CD4-positive, alpha-beta T cell (primary cell): Measurements from ENCODE around the gene ROBO2. TPM values are rescaled to one million over a fixed set of nuclear protein-coding genes. Genes with fewer than 3 reads are reported as not detected.

ENCODE experiments used
- ATAC-seq: fragments of 200-7000 bp; cut with Tn5 transposase; one replicate; pipeline ENCODE4 v1.10.0; 2022; ENCODE audit warnings: mild to moderate bottlenecking; ENCODE audit not compliant: poor library complexity
- CTCF ChIA-PET: fragments of 350-600 bp; sonication (Branson Sonifier 250); formaldehyde crosslinking; loops from one replicate; lab custom pipeline; 2021; ENCODE audit warnings: antibody characterized with exemption, inconsistent platforms; lab: Charles Lee
- POLR2A ChIA-PET: fragments of 350-600 bp; sonication (Branson Sonifier 250); formaldehyde crosslinking; loops from one replicate; lab custom pipeline; 2021; ENCODE audit warnings: antibody characterized with exemption, inconsistent platforms; lab: Charles Lee
- DNase-seq, 14 experiments: peaks; one replicate each; pipeline ENCODE4 v3.0.0-alpha.2; 2013 to 2020; ENCODE audit warnings: mixed read lengths in 2 of 14
- H3K27ac ChIP-seq, 2 donors: one replicate each; pipeline versions ENCODE4 v1.5.1 to v1.7.0; 2013; ENCODE audit warnings: low read length in 2 of 2, low read depth in 1 of 2, mild to moderate bottlenecking in 1 of 2
- H3K27me3 ChIP-seq, 2 experiments: 1 replicate in 1 of 2; 2 replicates in 1 of 2; pipeline versions ENCODE4 v1.6.1 to v1.7.0; 2013; ENCODE audit warnings: low read length in 2 of 2, control low read depth in 1 of 2, mild to moderate bottlenecking in 1 of 2, moderate library complexity in 1 of 2; ENCODE audit not compliant: insufficient read depth in 2 of 2, control insufficient read depth in 1 of 2
- H3K36me3 ChIP-seq: one replicate; pipeline ENCODE4 v1.6.1; 2013; ENCODE audit warnings: low read length, control low read depth; ENCODE audit not compliant: insufficient read depth
- H3K4me1 ChIP-seq: one replicate; pipeline ENCODE4 v1.6.1; 2013; ENCODE audit warnings: low read length, control low read depth; ENCODE audit not compliant: insufficient read depth
- H3K4me3 ChIP-seq: one replicate; pipeline ENCODE4 v1.5.1; 2013; ENCODE audit warnings: mild to moderate bottlenecking, low read length, moderate library complexity
- H3K9me3 ChIP-seq, 2 experiments: 1 replicate in 1 of 2; 2 replicates in 1 of 2; pipeline versions ENCODE4 v1.6.1 to v1.7.0; 2013; ENCODE audit warnings: low read length in 2 of 2, mild to moderate bottlenecking in 2 of 2, control low read depth in 1 of 2, moderate library complexity in 1 of 2; ENCODE audit not compliant: control insufficient read depth in 1 of 2, insufficient read depth in 1 of 2
- H3K27ac Mint-ChIP-seq: one replicate; pipeline ENCODE4 v1.8.0; 2020; ENCODE audit warnings: mixed read lengths
- H3K27me3 Mint-ChIP-seq: one replicate; pipeline ENCODE4 v1.8.0; 2021; ENCODE audit warnings: mixed read lengths
- H3K36me3 Mint-ChIP-seq: one replicate; pipeline ENCODE4 v1.8.0; 2021; ENCODE audit warnings: low read depth, mixed read lengths
- H3K4me1 Mint-ChIP-seq: one replicate; pipeline ENCODE4 v1.8.0; 2021; ENCODE audit warnings: low read depth, mixed read lengths
- H3K4me3 Mint-ChIP-seq: one replicate; pipeline ENCODE4 v1.8.0; 2020; ENCODE audit warnings: mild to moderate bottlenecking, mixed read lengths
- H3K9me3 Mint-ChIP-seq: one replicate; pipeline ENCODE4 v1.8.0; 2020; ENCODE audit warnings: mixed read lengths
- intact Hi-C, 2 experiments: fragments of 100-400 bp; cut with DNase I in 1 of 2; cut with micrococcal nuclease in 1 of 2; formaldehyde crosslinking; loops; one replicate each; pipeline versions ENCODE4 v1.15.1 to v1.9.0; 2023 to 2025; cut with DNase I, micrococcal nuclease
- total RNA-seq, 174 experiments: library from RNA in 2 of 174; stranded (reverse) in 2 of 174; gene quantifications; one replicate each; pipeline ENCODE4 v1.2.3 and lab custom pipeline; 2021 to 2026
- TF ChIP-seq, protein P1 (sequence below): fragments of 200-600 bp; IDR thresholded peaks from one replicate; pipeline ENCODE4 v1.8.0; 2022; ENCODE audit warnings: antibody characterized with exemption, mild to moderate bottlenecking

Gene ROBO2
- total RNA-seq, 2 experiments from 2014 or later: not detected

DNA sequence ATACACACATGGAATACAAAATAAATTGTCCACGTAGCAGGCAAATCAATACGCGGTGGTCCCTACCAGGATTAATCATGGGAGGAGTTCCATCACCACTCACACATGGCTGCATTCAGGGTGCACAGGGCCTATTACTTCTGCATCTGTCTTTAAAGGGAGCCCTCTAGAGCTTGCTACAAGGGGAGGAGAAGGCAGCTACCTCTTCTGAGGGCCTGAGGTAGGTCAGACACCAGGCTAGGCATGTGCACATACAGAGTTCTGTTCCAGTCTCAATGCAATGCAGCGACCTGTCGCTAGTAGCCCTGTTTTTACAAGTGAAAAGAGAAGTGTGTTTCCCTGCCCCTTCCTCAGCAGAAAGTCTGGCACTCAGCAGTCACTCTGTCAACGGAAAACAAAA, 102.7 kb downstream of the ROBO2 start:
- TF ChIP-seq, protein P1, sequence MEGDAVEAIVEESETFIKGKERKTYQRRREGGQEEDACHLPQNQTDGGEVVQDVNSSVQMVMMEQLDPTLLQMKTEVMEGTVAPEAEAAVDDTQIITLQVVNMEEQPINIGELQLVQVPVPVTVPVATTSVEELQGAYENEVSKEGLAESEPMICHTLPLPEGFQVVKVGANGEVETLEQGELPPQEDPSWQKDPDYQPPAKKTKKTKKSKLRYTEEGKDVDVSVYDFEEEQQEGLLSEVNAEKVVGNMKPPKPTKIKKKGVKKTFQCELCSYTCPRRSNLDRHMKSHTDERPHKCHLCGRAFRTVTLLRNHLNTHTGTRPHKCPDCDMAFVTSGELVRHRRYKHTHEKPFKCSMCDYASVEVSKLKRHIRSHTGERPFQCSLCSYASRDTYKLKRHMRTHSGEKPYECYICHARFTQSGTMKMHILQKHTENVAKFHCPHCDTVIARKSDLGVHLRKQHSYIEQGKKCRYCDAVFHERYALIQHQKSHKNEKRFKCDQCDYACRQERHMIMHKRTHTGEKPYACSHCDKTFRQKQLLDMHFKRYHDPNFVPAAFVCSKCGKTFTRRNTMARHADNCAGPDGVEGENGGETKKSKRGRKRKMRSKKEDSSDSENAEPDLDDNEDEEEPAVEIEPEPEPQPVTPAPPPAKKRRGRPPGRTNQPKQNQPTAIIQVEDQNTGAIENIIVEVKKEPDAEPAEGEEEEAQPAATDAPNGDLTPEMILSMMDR: no peak
- CTCF ChIA-PET: no interaction called here
- Histone ChIP-seq H3K27me3 (no peaks in the 10 kb centered on the region), H3K4me1 (no peaks in the 10 kb centered on the region), H3K9me3 (peaks cover 8 to 9% of the 10 kb centered on the region in 2 experiments), H3K27ac (no peak overlapping the region), H3K4me3 (no peak overlapping the region), H3K36me3 (no peaks in the 10 kb centered on the region)
- Mint-ChIP-seq H3K27ac (no peak overlapping the region), H3K4me3 (no peak overlapping the region), H3K4me1 (no peaks in the 10 kb centered on the region), H3K9me3 (peaks cover 11% of the 10 kb centered on the region), H3K27me3 (no peaks in the 10 kb centered on the region), H3K36me3 (no peaks in the 10 kb centered on the region)
- POLR2A ChIA-PET: no interaction called here
- intact Hi-C loops: no loop called here
- ATAC-seq (no peak), DNase-seq (no peak)

DNA sequence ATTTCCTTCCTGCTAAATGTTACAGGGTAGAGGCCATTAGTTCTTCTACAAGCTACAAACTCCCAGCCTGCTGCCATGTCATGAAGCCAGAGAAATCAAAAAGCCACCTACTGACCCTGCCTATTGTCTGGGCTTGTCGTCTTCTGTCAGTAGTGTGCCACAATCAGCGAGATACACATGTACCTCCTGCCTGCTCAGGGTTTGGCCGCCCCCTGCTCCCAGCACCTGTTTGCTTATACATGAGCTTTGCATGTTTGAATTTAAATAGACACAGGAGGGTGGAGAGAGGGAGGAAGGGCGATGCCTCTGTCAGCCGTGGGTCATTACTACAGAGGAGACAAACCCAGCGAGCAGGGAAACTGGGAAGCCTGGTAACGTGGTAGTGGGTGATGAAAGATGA, 106.1 kb downstream of the ROBO2 start:
- TF ChIP-seq, protein P1: no peak
- POLR2A ChIA-PET: no interaction called here
- no peak overlapping the region for H3K4me3 ChIP-seq
- no peaks in the 10 kb centered on the region for H3K4me1 ChIP-seq
- H3K27ac Mint-ChIP-seq: no peak overlapping the region
- no peaks in the 10 kb centered on the region for H3K27me3 Mint-ChIP-seq
- no peaks in the 10 kb centered on the region for H3K36me3 ChIP-seq
- H3K36me3 Mint-ChIP-seq: no peaks in the 10 kb centered on the region
- H3K9me3 Mint-ChIP-seq: peaks cover 11% of the 10 kb centered on the region
- no peak overlapping the region for H3K27ac ChIP-seq
- no peaks in the 10 kb centered on the region for H3K27me3 ChIP-seq
- DNase-seq (no peak), ATAC-seq (no peak)
- peaks cover 9 to 14% of the 10 kb centered on the region in 2 experiments for H3K9me3 ChIP-seq
- no peak overlapping the region for H3K4me3 Mint-ChIP-seq
- CTCF ChIA-PET: no interaction called here
- intact Hi-C loops: no loop called here
- no peaks in the 10 kb centered on the region for H3K4me1 Mint-ChIP-seq

DNA sequence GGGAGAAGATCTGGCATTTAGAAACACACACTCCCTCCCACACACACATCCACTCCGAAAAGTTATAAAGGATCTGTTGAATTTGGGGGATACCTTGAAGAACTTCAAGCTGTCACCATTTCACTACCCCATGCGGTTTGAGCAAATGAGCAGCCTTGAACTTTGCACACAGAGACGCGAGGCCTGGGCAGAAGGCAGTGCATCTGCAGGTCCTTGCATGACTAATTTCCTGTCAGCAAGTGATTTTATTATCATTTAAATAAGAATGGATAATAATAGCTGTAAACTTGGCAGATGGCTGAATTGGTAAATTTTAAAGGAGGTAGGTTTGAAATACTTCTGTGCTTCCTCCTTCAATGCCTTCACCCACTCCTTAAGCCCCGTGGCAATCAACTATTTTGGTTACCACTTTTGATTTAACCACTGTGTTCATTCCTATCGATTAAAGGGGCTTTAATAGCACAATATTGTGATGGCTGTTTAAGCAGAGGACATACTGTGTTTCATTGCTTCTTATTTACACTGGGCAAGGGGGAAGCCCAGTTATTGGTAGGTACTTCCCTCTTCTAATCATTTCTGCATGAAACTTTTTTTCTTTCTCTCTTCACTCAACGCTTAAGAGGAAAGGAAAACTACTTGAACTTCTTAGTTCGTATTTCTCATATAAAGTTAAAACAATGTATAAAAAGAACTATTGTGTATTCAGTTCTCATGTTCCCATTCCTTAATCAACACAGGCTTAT, 108.1 kb downstream of the ROBO2 start:
- H3K9me3 Mint-ChIP-seq: peaks cover 13% of the 10 kb centered on the region
- H3K9me3 ChIP-seq: peaks cover 9 to 14% of the 10 kb centered on the region in 2 experiments
- H3K27ac ChIP-seq: no peak overlapping the region
- POLR2A ChIA-PET: interaction anchor here (0.7 kb wide), 1 partner anchor 12 kb away, joined by 4 read pairs; no protein-coding TSS in a partner anchor
- no peaks in the 10 kb centered on the region for H3K27me3 Mint-ChIP-seq
- H3K36me3 ChIP-seq: no peaks in the 10 kb centered on the region
- no peak overlapping the region for H3K4me3 ChIP-seq
- H3K27me3 ChIP-seq: no peaks in the 10 kb centered on the region
- no peak overlapping the region for H3K27ac Mint-ChIP-seq
- no peaks in the 10 kb centered on the region for H3K4me1 ChIP-seq
- no peaks in the 10 kb centered on the region for H3K36me3 Mint-ChIP-seq
- ATAC-seq (no peak), DNase-seq (no peak)
- H3K4me3 Mint-ChIP-seq: no peak overlapping the region
- no peaks in the 10 kb centered on the region for H3K4me1 Mint-ChIP-seq
- intact Hi-C loops: no loop called here
- TF ChIP-seq, protein P1: no peak
- CTCF ChIA-PET: no interaction called here
